ENCODE results near the gene SLC35F4.

The SLC35F4 gene

DNA sequence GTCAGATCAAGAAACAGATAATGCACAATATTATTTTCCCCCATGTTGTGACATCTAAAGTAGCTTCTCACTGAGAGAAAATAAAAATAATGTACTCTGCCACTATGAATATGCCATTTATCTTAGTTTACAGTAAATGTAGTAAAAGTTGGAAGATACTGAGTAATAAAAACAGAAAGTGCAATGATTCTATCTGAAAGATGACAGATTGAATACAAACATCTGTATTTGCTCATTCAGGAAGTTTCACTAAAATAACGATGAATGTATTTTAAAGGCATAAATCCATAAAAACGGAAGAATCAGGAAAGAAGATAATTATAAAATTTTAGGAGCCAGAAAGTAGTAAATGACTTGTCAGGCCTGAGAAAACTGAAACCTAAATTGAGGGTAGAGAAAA is 18.2 kb downstream of the SLC35F4 start:
- DNase-seq = no peak

DNA sequence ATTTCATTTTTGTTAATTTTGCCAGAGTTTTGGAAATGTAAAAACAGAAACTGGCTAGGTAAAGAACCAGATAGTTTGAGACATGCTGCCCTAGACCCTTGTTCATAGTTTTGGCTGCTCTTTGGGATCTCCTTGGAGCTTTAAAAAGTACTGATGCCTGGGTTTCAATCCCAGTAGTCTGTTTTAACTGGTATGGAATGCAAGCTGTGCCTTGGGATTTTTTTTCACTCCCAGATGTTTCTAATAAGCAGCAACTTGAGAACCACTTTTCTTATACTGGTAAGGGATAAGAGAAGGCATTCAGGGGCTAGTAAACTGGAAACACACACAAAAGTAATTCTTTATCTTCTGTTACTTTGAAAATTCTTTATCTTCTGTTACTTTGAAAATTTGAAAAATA is 18.8 kb downstream of the SLC35F4 start:
- DNase-seq = no peak

DNA sequence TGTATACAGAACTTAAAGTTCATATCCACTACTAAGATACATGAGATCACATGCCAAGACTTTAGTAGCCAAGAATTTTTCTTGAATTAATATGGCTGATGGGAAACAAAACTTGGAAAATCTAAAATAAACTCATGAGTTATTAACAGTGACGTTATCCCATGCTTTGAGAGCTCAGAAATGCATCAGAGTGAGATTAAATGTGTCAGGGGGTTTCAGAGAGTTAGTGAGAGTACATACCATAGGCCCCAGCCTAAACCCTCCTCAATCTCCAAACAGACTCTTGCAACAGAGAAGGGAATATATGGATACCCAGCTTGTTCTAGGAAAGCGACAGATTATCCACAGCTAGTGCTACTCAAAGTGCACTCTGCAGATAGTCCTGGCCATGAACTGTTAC is 19.3 kb downstream of the SLC35F4 start:
- DNase-seq = no peak

DNA sequence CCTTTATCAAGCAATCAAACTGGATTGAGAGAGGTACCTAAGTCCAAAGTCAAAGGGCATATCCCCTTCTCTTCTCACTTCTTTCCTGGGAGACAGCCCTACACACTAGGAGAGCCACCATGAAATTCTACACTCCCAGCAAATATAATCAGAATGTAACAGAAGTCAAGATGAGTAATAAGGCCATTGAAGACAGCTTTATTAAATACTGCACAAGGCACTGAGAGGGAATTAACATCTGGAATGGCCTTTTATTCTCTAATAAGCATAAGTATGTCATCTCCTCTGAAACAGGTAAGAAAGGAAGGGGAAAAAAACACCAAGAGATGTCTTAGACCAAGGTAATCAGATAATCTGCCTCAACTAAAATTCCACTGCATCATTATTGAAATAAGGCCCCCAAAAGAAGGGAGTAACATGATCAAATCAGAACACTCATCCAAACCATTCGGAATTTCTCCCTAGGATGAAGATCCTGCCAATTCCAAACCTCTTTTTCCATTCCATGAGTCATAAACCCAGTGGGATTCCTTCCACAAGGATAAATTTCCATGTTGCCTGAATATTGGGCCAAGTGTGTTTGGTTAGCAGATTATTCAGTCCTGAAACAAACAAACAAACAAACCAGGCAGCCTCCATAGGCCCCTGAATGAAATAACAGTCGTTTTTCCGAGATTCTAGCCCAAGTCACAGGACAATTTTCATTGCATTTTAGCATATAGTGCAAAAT is 19.9 kb downstream of the SLC35F4 start:
- no peak for DNase-seq

DNA sequence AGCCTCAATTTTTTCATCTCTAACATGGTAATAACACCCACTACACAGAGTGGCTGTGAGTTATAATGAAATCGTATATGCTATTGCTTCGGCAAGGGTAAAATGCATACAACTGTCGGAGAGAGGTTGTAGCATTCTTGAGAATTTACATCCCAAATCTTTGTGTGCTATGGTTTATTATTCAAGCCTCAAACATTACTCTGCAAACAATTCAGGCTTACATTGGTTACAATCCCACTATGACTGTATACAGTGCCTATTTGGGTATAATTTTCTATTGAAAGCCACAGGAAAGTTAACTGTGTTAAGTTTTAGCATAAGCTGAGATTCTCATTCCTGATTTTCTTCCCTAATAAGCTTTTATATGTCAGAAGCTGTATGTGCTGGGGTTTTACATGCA is 20.6 kb downstream of the SLC35F4 start:
- DNase-seq = no peak

DNA sequence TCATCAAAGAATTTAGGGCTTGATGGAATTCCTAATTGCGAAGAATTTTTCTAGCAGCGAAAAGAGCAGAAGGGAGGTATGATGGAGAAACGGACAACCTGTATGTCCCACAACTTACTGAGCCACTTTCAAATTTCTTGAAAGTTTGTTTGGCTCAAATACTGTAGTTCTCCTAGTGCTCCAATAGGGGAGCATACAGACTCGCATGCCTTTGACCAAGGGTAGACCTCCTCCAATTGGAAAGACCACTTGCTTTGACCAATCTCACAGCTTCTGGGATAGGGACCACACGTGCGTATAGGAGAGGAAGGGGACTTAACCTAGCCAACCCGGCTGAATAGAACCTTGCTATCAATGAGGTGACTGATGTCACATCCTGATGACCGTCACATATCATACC is 28.6 kb downstream of the SLC35F4 start:
- no peak for DNase-seq

DNA sequence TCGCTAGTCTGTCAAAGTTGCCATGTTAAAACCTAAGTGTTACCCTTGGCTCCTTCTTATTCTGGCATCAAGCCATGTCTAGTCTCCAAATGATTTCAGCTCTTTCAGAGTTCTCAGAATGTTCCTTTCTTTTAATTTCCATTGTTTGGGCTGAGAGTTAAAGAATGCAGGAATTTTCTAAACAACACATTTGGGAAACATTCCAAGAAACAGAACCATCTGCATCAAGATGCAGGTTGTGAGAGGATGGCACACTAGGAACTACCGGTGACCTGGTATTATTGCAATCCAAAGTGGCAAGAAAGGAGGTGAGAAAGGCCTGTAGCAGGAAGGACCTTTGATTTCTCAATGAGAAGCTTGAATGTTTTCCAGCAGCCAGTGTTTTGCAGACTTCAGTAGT is 30.1 kb downstream of the SLC35F4 start:
- DNase-seq = no peak

DNA sequence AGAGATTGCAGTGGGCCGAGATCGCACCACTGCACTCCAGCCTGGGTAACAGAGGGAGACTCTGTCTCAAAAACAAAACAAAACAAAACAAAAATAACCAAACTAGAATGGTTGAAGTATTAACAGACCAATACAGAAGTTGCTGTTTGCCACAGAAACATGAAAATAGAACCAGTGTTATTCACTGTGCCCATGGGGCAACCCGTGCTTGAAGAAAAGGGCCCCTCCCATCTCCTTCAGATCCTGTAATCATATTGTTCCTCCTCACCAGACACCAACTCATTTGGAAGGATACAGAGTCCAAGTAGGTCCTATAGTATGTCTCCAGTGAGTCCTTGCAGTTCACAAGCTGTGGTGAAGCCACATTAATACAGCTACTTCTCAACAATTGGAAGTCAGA is 30.9 kb downstream of the SLC35F4 start:
- DNase-seq = no peak

DNA sequence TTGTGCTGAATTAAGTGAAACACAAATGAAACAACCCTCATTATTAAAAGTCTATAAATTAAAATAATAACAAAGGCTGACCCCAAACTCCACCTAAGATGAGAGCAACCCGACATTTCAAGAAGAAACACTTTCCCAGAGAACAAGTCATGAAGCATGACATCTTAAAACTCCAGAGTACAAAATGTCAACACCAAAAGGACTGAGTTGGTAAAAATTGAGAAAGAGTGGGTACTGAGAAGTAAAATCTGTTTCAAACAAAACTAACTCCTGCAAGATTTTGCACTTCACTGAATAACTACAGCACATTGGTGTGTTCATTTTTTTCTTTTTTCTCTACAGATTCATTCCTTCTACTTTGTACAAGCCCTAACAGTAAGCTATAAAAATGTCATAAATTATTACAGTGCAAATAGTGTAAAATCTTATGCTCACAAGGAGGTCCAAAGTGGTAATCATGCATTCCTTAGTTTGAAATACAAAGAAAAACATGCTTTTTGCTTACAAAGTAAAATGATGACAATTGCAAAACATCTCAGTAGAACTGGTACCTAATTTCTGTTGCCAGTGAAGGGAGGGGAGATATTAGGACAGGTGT is 31.8 kb downstream of the SLC35F4 start:
- DNase-seq = no peak

DNA sequence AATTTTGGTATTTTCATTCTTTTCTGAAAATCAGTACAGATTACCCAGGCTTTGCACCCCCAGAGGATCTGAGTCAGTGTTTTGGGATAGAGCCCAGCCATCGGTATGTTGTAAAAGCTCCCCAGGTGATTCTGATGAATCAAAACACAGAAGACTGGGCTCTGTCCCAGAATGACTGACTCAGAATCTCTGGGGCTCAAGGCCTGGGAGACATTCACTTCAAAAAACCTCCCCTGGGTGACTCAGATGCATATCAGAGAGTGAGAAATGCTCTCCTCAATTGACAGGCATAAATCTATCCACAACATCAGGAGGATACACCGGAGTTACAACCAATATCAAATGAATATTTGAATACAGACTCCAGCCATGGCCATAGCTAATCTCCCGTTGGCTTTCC is 32.6 kb downstream of the SLC35F4 start:
- DNase-seq = no peak

DNA sequence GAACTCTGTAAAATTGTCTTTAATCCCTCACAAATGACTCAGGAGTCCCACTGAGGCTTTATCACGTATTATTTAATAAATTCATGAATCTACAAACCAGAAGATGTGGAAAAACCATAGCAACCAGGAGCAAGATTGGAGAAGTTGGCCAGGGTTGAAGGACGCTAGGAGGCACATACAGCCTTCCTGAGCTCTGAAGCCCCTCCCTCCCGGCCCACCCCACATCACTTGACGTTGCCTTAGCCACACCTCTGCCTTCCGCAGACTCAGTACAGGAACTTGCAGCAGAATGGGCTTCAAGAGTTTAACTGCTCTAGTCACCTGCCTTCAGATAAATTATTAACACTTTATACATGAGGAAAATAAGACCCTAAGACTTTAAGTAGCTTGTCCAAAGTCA is 33.9 kb downstream of the SLC35F4 start:
- DNase-seq = no peak

DNA sequence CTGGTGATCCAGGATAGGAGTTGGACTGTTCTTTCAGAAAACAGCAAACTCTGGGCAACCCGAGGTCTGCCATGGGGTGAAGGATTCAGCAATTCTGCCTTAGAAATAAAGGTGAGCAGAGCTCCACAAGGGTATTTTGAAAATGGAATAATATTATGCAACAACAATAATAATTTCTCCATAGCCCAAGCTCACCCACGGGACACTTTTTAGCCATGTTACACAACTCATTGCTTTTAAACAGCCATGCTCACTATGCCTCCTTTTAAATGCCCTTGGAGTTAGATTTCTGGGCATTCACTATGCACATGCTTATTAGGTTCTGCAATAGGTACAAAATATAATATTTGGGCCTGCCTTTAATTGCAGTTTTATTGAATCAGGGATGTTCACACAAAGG is 37.2 kb downstream of the SLC35F4 start:
- no peak for DNase-seq

DNA sequence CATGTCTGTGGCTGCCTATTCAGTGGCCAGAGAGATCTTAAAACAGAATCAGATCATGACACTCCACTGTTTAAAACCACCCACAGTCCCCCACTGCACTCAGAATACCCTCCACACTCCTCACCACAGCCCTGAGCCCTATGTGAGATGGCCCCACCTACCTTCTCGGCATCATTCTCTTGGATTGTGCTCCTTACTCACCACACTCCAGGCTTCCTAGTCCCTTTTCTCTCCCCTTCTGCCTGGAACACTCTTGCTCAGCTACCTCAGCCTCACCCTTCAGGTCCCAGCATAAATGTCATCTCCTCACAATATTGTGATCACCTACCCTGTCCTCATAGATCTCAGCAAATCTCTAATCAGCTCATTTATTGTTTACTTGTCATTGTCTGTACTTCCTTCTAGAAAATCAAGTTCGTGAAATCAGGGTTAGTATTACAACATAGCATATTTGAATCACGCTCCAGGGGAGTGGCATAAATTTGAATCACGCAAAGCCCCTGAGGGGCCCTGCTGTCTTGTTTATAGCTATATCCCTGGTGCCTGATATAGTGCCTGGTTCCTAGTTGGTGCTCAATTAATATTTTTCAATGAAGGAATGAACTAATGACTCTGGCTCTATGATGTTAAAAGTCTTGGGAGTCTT is 42.8 kb downstream of the SLC35F4 start:
- DNase-seq = no peak

DNA sequence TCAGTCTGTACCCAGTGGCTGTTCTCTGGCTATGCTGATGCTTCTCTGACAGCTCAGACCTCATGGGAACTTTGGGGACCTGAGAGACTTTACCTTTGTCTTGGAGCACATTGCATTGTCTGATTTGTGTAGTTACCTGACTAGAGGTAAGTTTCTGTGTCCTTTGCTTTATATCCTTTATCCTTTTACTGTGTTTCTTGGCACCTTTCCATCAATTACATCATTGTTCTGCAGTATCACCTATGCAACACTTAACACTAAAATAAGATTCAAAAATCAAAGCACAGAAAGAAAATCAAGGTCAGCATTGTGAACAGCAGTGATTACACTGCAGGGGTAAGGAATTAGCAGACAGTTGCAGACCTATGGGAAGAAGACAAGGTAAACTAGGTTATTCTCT is 43.8 kb downstream of the SLC35F4 start:
- no peak for DNase-seq

DNA sequence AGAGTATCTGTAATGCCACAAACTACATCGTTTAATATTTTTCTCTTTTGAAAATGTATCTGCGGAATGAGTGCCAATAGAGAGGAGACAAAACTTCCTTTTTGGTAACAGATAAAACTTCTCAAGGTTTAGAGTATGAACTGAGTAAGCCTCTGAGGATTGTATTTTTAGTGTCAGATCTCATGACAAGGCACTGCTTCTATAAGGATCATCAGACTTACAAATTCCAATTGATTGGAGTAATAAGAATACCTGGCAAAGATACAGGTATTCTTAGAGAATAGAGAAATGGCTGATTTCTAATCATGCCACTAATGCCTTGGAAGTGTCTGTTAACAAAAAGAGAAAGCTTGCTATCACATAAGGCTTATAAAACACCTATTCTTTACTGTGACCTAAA is 45.3 kb downstream of the SLC35F4 start:
- DNase-seq = no peak

DNA sequence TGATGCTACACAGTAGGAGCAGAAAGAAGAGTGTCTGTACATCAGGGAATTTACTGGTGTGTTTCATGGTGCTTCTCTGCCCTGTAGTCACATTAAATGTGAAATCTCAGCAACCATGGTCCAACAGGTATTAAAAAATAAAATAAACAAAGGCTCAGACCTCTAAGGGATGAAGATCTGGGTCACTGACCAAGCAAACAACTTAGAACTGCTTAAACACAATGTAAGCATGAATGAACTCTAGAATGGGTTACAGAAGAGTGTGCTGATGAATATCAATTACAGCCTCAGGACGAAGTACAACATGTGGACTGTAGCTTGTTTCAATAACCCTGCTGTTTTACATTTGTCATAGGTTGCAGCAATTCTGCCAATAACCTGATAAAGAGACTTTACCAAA is 47.4 kb downstream of the SLC35F4 start:
- no peak for DNase-seq

DNA sequence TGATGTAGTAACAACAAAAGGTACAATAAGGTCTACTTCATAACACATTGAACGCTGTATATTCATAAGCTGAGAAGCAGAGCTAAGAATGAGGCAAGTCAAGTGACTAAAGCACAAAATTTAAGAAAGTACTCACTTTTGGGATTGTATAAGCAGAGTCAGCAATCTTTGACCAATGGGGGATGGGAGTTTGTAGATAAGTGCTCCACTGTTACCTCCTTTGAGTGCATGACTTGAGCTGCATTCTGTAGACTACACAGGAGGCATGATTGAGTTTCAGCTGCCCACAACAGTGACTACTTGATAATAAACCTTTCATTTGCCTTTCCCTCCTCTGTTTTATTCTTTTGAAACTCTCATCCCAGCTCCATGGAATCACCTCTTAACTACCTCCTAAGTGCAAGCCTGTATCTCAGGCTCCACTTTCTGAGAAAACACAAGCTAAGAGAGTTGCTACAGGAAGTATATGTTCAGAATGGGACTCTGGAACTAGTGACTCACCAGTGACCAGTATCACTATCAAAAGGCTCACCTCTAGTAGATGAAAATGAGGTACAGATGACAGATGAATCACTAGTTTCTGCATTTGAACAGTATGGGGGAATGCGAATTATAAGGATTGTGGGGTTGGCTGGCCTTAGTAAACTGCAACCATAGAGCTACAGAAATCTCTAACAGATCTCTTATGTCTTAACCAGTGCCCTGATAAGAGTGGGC is 49.2 kb downstream of the SLC35F4 start:
- no peak for DNase-seq

DNA sequence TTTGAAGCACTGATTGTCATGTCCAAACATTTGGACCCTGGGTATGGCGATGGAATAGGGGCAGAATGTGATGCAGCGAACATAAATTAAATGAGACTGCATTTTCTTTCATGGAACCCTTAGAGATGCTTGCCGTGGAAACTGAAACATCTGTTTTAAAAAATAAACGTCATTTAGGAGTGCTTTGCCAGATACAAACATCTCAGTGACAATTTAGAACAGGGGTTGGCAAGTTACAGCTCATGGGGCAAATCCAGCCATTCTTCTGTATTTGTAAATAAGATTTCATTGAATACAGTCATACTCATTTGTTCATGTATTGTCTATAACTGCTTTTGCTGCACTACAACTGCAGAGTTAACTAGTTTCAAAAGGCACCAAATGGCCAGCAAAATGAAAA is 51.2 kb downstream of the SLC35F4 start:
- DNase-seq = no peak

DNA sequence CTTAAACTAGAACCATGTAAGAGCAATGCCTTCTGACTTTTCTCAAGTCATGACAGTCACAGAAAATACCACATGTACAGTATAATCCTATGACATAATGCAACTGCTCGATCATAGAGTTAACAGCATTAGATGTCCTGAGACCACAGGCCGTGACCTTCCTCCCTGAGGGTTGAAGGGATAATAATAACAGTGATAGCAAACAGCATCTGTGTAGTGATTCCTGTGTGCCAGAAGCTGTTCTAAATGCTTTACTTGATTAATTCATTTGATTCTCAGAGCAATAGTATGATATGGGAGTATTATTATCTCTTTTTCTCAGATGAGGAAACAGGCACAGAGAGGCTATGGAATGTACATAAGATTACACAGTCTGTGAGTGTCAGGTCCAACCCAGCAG is 53.2 kb downstream of the SLC35F4 start:
- DNase-seq = no peak

DNA sequence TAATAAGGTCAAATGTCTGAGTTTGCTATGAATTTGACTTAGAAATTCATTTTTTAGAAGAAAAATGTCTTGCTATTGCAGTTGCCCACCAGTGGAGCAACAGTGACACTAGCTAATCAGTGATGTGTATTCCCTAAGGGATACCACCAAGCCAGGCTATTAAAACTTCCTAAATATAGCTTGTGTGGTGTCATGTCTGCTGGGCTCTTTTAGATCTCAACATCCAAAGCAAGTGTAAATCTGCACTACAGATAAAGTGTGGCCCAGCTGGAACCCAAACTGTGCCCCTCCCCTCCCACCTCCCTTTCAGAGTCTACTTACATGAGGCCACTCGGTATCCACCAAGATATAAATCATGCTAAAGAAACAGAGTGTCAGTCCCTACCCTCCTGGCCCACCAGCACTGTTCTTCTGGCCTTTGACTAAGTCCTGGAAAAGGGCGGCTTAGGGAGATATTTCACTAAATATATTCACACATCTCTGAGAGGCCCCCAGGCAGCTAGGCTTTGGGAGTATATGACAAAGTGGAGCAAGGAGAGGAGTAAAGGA is 53.8 kb downstream of the SLC35F4 start:
- DNase-seq = no peak

DNA sequence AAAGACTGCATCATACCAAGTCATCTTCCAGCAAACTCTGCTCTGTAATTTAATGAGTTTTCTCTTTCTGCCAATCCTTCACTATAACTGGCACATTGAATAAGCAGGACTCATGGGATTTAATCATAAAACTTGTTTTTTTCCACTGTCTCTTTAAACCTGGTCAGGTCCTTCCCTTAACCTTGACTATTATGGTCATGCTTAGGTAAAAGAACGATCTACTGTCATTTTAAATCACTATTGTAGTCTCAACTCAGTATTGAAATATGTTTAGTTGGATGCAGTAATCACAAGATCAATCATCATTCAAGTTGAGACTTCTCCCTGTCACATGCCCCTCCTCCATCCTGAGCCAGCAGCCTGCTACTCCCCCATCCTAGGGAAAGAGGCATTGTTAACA is 56.1 kb downstream of the SLC35F4 start:
- DNase-seq = no peak

DNA sequence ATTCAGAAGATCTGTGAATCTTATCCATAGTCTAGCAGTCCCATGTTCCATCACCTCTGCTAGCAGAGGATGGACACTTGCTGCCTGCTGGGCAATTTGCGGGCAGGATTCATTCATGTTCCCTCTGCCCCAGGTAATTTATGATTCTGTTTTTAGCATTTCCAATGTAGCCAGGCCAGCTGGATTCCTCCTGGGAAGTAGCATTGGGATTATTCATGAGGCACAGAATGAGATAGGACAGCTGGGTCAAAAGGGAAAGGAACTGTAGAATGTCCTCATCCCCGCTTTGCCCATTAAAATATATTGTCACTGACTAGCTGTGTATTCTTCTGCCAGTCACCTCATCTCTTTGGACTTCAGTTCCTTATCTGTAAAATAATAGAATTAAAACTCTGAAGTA is 68.7 kb downstream of the SLC35F4 start:
- DNase-seq = no peak

DNA sequence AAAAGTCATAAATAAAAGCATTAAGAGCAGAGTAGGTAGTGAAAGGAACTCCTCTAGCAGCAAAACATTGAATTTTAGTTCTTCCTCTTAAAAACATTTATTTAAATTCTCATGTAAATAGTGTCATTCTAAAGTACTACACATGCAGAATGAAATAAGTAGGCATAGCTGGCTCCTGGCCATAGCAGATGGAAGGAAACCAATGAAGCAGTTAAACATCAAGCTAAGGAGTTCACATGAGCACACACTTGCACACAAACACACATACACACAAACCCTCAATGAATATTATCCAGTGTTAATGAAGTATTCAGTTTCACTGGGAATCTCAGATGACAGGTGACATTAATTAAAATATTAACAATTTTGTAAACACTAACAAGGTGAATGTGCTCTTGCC is 69.3 kb downstream of the SLC35F4 start:
- no peak for DNase-seq

DNA sequence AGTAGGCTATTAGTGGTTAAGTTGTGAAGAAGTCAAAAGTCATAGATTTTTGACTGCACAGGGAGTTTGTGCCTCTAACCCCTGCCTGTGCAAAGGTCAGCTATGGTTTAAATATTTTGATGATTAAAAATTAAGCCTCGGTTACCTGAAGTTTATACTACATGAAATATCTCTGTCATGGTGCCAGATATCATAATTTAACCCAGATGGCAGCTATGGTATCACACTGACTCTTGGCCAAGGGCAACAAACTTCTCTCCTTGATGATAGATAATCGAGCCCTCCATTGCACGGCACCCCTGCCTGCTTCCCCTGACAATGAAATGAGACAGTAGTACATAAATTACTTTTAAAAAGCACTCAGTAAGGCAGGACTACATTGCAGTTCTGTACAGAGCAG is 80.8 kb downstream of the SLC35F4 start:
- no peak for DNase-seq
